Panc1 (cell line): ENCODE measurements around the gene RALGPS1. TPM values are rescaled to one million over a fixed set of nuclear protein-coding genes. Genes with fewer than 3 reads are reported as not detected.
A peak's percentile ranks its signal among the peaks of the same experiment; 100 is the strongest.

Source experiments
- ATAC-seq: fragments of 200-7000 bp; cut with Tn5 transposase; 2 replicates; pipeline ENCODE4 v1.9.1; 2020; ENCODE audit warnings: mild to moderate bottlenecking, moderate library complexity
- BruUV-seq: library from RNA; stranded (reverse); fragments of 400-500 nt; replicated peaks from 2 replicates; lab custom pipeline; 2021; lab: Mats Ljungman, UMichigan
- CTCF ChIA-PET: fragments of 300-600 bp; sonication (Branson Sonifier 250); formaldehyde crosslinking; loops from one replicate; lab custom pipeline; 2022; ENCODE audit warnings: antibody characterized with exemption; lab: Charles Lee
- POLR2A ChIA-PET: fragments of 300-600 bp; sonication (Branson Sonifier 250); formaldehyde crosslinking; loops from one replicate; lab custom pipeline; 2022; ENCODE audit warnings: antibody characterized with exemption; lab: Charles Lee
- DNase-seq: peaks from one replicate; pipeline ENCODE4 v3.0.0-alpha.2; 2010; ENCODE audit warnings: low read depth, low spot score
- H3K27ac ChIP-seq: 2 replicates; pipeline ENCODE4 v1.5.1; 2011; ENCODE audit warnings: mild to moderate bottlenecking, low read length, inconsistent platforms
- H3K27me3 ChIP-seq: fragments of 200-500 bp; sonication (Bioruptor generic); 2 replicates; pipeline ENCODE4 v1.6.0; 2014; ENCODE audit warnings: low read length, inconsistent platforms; ENCODE audit not compliant: control insufficient read depth, insufficient read depth
- H3K36me3 ChIP-seq: fragments of 200-500 bp; sonication (Bioruptor generic); 2 replicates; pipeline ENCODE4 v1.5.1; 2014; ENCODE audit warnings: inconsistent platforms, mild to moderate bottlenecking, low read length, moderate library complexity; ENCODE audit not compliant: control insufficient read depth, insufficient read depth
- H3K4me1 ChIP-seq: 2 replicates; pipeline ENCODE4 v1.5.1; 2011; ENCODE audit warnings: inconsistent platforms, mild to moderate bottlenecking, low read length, moderate library complexity; ENCODE audit not compliant: control insufficient read depth, insufficient read depth
- H3K4me3 ChIP-seq, 2 experiments: 2 replicates each; pipeline ENCODE4 v1.5.1; 2011 to 2012; ENCODE audit warnings: low read depth in 2 of 2, low read length in 2 of 2, mild to moderate bottlenecking in 2 of 2, inconsistent platforms in 1 of 2, moderate library complexity in 1 of 2
- H3K9me3 ChIP-seq: fragments of 200-500 bp; sonication (Bioruptor generic); 2 replicates; pipeline ENCODE4 v1.5.1; 2014; ENCODE audit warnings: low read depth, mild to moderate bottlenecking, inconsistent platforms, low read length, moderate library complexity; ENCODE audit not compliant: control insufficient read depth, insufficient read depth
- CTCF ChIP-seq: fragments of 450-650 bp; IDR thresholded peaks from 2 replicates; pipeline ENCODE4 v1.5.1; 2017; ENCODE audit warnings: mild to moderate bottlenecking
- POLR2AphosphoS5 ChIP-seq: IDR thresholded peaks from 2 replicates; pipeline ENCODE4 v1.6.1; 2012; ENCODE audit warnings: mild to moderate bottlenecking, low read depth, low read length, moderate library complexity
- SIN3A ChIP-seq: IDR thresholded peaks from 2 replicates; pipeline ENCODE4 v1.6.1; 2012; ENCODE audit warnings: low read depth, mild to moderate bottlenecking, low read length, moderate library complexity, borderline replicate concordance; ENCODE audit not compliant: insufficient read depth
- TCF7L2 ChIP-seq: IDR thresholded peaks from 2 replicates; pipeline ENCODE4 v1.6.1; 2011; ENCODE audit warnings: mild to moderate bottlenecking, low read depth, low read length, inconsistent platforms
- in situ Hi-C: cut with HindIII; loops from 2 replicates; pipeline ENCODE4 v1.10.0; 2016; ENCODE audit warnings: low sequenced_read_pairs, low pct_unique_long_range_greater_than_20kb
- intact Hi-C: fragments of 100-400 bp; cut with micrococcal nuclease; formaldehyde crosslinking; loops from one replicate; pipeline ENCODE4 v1.10.0; 2022; ENCODE audit not compliant: unreplicated experiment
- total RNA-seq: library from RNA; stranded (reverse); gene quantifications from one replicate; pipeline ENCODE4 v1.2.1, GENCODE V29; 2021; ENCODE audit not compliant: unreplicated experiment
- TF ChIP-seq, protein P1 (sequence below), 2 experiments: IDR thresholded peaks; 2 replicates each; pipeline ENCODE4 v1.6.1; 2011 to 2012; ENCODE audit warnings: low read depth in 2 of 2, control low read depth in 1 of 2, low read length in 1 of 2, mild to moderate bottlenecking in 1 of 2, moderate library complexity in 1 of 2; ENCODE audit not compliant: insufficient read depth in 1 of 2

The RALGPS1 gene
- total RNA-seq, 1 experiment from 2014 or later, result 7.2 TPM

DNA sequence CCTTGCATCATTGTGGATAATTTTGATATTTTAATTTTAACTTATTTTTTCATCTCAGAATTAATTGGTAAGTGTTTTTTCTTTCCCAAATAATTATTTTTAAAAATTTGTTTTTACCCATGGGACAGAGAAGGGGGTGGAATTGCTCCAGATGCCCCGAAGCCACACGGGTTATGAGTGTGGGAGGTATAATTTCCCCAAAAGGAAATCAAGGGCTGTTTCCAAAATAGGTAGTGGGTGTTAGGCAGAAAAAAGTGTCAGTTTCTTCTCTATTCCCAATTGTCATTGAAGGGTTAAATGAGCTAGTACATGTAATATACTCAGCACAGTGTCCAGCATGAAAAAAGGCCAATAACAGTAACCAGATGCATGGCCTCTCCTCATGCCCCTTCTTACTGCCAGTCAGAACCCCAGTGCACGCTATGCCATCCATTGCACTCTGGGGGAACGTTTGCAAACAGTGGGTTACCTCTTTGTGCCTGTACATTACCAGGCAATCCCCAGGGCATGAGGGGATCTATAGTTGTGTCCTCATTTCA, 244.3 kb downstream of the RALGPS1 start:
- ChIA-PET CTCF (no interaction called here), POLR2A (no interaction called here)
- in situ Hi-C loops (no loop called here), intact Hi-C loops (no loop called here)
- Histone ChIP-seq H3K9me3 (no peaks in the 10 kb centered on the region), H3K27ac (no peak overlapping the region), H3K4me1 (peaks cover 4% of the 10 kb centered on the region; the same call in 1 of the 2 replicates), H3K27me3 (no peaks in the 10 kb centered on the region), H3K4me3 (no peak overlapping the region), H3K36me3 (no peaks in the 10 kb centered on the region)
- TF ChIP-seq CTCF (no peak), TCF7L2 (no peak), POLR2AphosphoS5 (no peak), SIN3A (no peak)
- TF ChIP-seq, protein P1, sequence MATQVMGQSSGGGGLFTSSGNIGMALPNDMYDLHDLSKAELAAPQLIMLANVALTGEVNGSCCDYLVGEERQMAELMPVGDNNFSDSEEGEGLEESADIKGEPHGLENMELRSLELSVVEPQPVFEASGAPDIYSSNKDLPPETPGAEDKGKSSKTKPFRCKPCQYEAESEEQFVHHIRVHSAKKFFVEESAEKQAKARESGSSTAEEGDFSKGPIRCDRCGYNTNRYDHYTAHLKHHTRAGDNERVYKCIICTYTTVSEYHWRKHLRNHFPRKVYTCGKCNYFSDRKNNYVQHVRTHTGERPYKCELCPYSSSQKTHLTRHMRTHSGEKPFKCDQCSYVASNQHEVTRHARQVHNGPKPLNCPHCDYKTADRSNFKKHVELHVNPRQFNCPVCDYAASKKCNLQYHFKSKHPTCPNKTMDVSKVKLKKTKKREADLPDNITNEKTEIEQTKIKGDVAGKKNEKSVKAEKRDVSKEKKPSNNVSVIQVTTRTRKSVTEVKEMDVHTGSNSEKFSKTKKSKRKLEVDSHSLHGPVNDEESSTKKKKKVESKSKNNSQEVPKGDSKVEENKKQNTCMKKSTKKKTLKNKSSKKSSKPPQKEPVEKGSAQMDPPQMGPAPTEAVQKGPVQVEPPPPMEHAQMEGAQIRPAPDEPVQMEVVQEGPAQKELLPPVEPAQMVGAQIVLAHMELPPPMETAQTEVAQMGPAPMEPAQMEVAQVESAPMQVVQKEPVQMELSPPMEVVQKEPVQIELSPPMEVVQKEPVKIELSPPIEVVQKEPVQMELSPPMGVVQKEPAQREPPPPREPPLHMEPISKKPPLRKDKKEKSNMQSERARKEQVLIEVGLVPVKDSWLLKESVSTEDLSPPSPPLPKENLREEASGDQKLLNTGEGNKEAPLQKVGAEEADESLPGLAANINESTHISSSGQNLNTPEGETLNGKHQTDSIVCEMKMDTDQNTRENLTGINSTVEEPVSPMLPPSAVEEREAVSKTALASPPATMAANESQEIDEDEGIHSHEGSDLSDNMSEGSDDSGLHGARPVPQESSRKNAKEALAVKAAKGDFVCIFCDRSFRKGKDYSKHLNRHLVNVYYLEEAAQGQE (IDR thresholded peaks at IDR 0.05; ENCODE audit: insufficient read depth in 1 of 2, low read depth in 2 of 2, low read length in 1 of 2), result no peak
- no TSS peak for BruUV-seq
- ATAC-seq (no peak), DNase-seq (no peak)

GRCh38 chr9:127159325-127159801, 244.8 kb downstream of the RALGPS1 start:
- POLR2A ChIA-PET, result no interaction called here
- ATAC-seq, result peak; percentile 65; the same call in 1 of the 2 replicates
- no peak overlapping the region for H3K27ac ChIP-seq
- peaks cover 4% of the 10 kb centered on the region; the same call in 1 of the 2 replicates for H3K4me1 ChIP-seq
- in situ Hi-C loops, result no loop called here
- H3K4me3 ChIP-seq, result no peak overlapping the region
- no peaks in the 10 kb centered on the region for H3K9me3 ChIP-seq
- intact Hi-C loops, result no loop called here
- H3K36me3 ChIP-seq, result no peaks in the 10 kb centered on the region
- CTCF ChIA-PET, result no interaction called here
- H3K27me3 ChIP-seq, result no peaks in the 10 kb centered on the region
- BruUV-seq, result no TSS peak
- TF ChIP-seq TCF7L2 (no peak), POLR2AphosphoS5 (no peak), CTCF (no peak), SIN3A (no peak)
- TF ChIP-seq, protein P1 (IDR thresholded peaks at IDR 0.05; ENCODE audit: insufficient read depth in 1 of 2, low read depth in 2 of 2, low read length in 1 of 2), result no peak
- DNase-seq, result peak; percentile 46
